ENCODE data around the gene ADCY5. TPM values are rescaled to one million over a fixed set of nuclear protein-coding genes. Genes with fewer than 3 reads are reported as not detected.

The ADCY5 gene
- total and polyA plus RNA-seq, 2 donors = 0.76 to 1.7 TPM

DNA sequence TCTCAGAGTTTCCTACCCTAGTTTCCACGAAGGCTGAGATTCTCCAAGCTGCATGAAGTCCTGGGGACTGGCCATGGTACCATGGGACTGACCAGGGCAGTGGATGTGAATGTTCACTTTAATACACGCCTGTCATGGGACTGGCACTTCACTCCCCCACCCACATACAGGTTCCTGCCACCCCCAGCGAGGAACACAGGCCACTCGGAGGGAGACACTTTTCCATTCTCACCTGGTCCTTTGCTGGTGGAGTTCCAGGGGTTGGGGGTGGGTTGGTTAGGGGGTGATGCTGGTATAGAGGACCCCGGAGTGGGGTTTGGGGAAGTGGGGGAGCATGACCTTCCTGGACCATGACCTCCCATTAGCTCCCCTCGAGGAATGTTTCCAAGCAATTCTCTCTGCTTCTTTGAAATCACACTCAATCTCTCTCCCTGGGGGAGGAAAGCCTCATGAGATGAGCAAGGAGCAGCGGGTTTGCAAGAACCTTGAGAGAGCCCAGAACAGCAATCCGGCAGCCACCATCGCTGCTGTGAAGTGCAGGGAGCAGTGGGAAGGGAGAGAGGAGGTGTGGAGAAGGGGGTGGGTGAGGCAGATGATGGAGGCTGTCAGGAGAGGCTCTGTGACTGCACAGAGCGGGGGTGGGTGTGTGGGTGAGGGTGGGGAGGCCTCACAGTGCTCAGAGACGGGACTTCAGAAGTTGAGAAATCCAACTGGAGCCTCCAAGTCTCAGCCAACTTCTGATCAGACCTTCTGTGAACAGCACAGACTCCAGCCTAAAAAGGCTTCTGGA is 69.7 kb downstream of the ADCY5 start:
- H3K27ac ChIP-seq (ENCODE audit: low read depth in 1 of 2, low read length in 1 of 2) = no peak overlapping the region
- H3K4me1 ChIP-seq (ENCODE audit: control insufficient read depth in 2 of 2, insufficient read depth in 2 of 2, low read length in 2 of 2) = peaks cover 0 to 6% of the 10 kb centered on the region in 2 donors

DNA sequence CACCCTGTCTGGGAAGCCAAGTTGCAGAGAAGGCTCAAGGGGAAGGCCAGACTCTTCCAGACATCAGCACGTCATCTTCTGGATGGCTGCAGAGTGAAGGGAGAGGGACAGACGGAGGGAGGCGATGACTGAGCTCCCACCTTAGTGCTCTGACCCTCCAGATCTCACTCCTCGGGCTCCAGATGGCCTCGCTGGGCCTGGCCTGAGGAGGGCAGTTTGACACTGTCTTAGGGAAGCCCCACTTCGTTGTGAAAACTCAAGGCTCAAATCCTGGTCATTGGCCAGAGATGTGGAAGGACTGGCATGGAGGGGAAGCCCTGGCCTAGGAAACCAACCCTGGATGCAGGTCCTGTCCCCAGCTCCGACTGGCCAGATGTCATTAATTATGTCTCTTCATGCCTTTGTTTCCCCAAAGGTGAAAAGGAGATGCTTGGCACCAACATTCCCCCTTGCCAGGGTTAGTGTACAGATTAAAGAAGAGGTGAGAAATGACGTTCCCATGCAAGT is 70.4 kb downstream of the ADCY5 start:
- no peaks in the 10 kb centered on the region for H3K27me3 ChIP-seq (ENCODE audit: control insufficient read depth in 2 of 2, insufficient read depth in 1 of 2, low read length in 1 of 2)
- WGBS = 93% methylated on average over 8 of the region's 8 CpGs
- H3K9me3 ChIP-seq (ENCODE audit: control insufficient read depth in 2 of 2, insufficient read depth in 1 of 2, low read length in 1 of 2) = no peaks in the 10 kb centered on the region
- H3K27ac ChIP-seq (ENCODE audit: low read depth in 1 of 2, low read length in 1 of 2) = no peak overlapping the region
- H3K36me3 ChIP-seq (ENCODE audit: control insufficient read depth in 2 of 2, insufficient read depth in 2 of 2, low read length in 1 of 2) = no peaks in the 10 kb centered on the region
- H3K4me3 ChIP-seq (ENCODE audit: low read length in 2 of 2) = no peak overlapping the region
- peaks cover 0 to 6% of the 10 kb centered on the region in 2 donors for H3K4me1 ChIP-seq (ENCODE audit: control insufficient read depth in 2 of 2, insufficient read depth in 2 of 2, low read length in 2 of 2)
- DNase-seq (ENCODE audit: low read depth in 6 of 9, low spot score in 9 of 9) = no peak

More for the DNA sequence above, 69.7 kb downstream of the ADCY5 start:
- Histone ChIP-seq H3K4me3 (ENCODE audit: low read length in 2 of 2) (no peak overlapping the region), H3K36me3 (ENCODE audit: control insufficient read depth in 2 of 2, insufficient read depth in 2 of 2, low read length in 1 of 2) (no peaks in the 10 kb centered on the region), H3K27me3 (ENCODE audit: control insufficient read depth in 2 of 2, insufficient read depth in 1 of 2, low read length in 1 of 2) (no peaks in the 10 kb centered on the region), H3K9me3 (ENCODE audit: control insufficient read depth in 2 of 2, insufficient read depth in 1 of 2, low read length in 1 of 2) (no peaks in the 10 kb centered on the region)
- 93% methylated on average over 11 of the region's 11 CpGs for WGBS
- no peak for DNase-seq (ENCODE audit: low read depth in 6 of 9, low spot score in 9 of 9)

DNA sequence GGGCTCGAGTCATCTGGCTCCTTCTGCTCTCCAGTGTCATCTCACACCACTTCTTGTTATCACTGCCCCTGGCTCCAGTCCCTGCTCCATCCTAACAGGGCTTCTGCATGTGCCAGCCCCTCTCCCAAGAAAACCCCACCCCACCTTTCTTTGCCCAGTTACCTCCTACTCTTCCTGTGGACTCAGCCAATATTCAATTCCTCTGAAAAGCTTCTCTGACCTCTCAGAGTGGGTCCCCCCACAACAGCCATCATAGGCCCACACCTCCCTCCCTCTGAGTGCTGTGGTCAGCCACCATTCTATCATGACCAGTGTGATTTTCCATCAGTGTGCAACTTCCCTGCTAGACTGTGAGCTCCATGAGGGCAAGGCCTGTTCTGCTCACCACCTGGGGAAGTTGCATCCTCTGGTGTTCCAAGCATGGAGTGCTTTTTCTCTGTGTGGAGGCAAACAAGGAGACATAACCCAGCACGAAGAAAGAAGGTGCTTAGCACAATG is 71.6 kb downstream of the ADCY5 start:
- Histone ChIP-seq H3K27ac (ENCODE audit: low read depth in 1 of 2, low read length in 1 of 2) (peak overlapping the region in 1 of 2 donors; percentile 41), H3K4me1 (ENCODE audit: control insufficient read depth in 2 of 2, insufficient read depth in 2 of 2, low read length in 2 of 2) (peaks cover 0 to 9% of the 10 kb centered on the region in 2 donors), H3K4me3 (ENCODE audit: low read length in 2 of 2) (no peak overlapping the region), H3K36me3 (ENCODE audit: control insufficient read depth in 2 of 2, insufficient read depth in 2 of 2, low read length in 1 of 2) (no peaks in the 10 kb centered on the region), H3K27me3 (ENCODE audit: control insufficient read depth in 2 of 2, insufficient read depth in 1 of 2, low read length in 1 of 2) (peaks cover 0 to 3% of the 10 kb centered on the region in 2 donors), H3K9me3 (ENCODE audit: control insufficient read depth in 2 of 2, insufficient read depth in 1 of 2, low read length in 1 of 2) (no peaks in the 10 kb centered on the region)
- DNase-seq (ENCODE audit: low read depth in 6 of 9, low spot score in 9 of 9) = no peak
- 78% methylated on average over 2 of the region's 2 CpGs for WGBS

DNA sequence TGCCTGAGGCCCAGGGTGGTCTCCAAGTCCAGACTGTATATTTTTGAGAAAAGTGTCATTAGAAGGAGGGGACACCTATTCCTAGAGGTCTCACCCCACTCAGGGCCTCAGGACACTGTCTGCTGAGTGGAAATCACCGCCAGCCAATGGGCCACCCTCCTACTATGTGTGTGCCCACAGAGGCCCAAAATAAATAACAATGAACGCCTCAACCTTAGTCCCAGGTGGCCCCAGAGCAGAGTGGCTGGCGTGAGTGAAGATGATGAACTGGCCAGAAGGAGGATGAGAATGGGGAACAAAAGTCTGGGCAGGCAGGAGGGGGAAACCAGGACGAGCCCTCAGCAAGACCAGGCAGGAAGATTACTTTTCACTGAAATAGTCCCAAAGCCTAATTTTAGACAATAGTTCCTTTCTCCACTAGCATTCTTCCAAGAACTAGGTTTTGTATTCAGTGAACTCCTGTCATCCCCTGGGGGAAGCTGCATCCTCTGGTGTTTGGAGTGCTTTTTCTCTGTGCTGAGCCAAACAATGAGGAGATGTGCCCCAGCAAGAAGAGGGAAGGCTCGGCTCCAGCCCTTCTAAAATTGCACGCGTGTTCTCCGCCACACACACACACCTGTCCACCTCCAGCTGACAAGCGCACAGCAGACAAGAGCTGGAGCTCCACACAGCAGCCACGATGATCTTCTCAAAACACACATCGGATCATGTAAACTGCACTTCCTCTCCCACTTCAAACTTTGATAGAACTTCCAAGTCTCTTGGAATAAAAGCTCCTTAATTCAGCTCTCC is 72.2 kb downstream of the ADCY5 start:
- H3K36me3 ChIP-seq (ENCODE audit: control insufficient read depth in 2 of 2, insufficient read depth in 2 of 2, low read length in 1 of 2) = no peaks in the 10 kb centered on the region
- no peak overlapping the region for H3K4me3 ChIP-seq (ENCODE audit: low read length in 2 of 2)
- H3K27me3 ChIP-seq (ENCODE audit: control insufficient read depth in 2 of 2, insufficient read depth in 1 of 2, low read length in 1 of 2) = peaks cover 0 to 3% of the 10 kb centered on the region in 2 donors
- H3K4me1 ChIP-seq (ENCODE audit: control insufficient read depth in 2 of 2, insufficient read depth in 2 of 2, low read length in 2 of 2) = peaks cover 0 to 10% of the 10 kb centered on the region in 2 donors
- DNase-seq (ENCODE audit: low read depth in 6 of 9, low spot score in 9 of 9) = peak in 1 of 9 donors; percentile 20
- H3K27ac ChIP-seq (ENCODE audit: low read depth in 1 of 2, low read length in 1 of 2) = peak overlapping the region in 1 of 2 donors; percentile 37
- no peaks in the 10 kb centered on the region for H3K9me3 ChIP-seq (ENCODE audit: control insufficient read depth in 2 of 2, insufficient read depth in 1 of 2, low read length in 1 of 2)
- WGBS = 77% methylated on average over 11 of the region's 11 CpGs

DNA sequence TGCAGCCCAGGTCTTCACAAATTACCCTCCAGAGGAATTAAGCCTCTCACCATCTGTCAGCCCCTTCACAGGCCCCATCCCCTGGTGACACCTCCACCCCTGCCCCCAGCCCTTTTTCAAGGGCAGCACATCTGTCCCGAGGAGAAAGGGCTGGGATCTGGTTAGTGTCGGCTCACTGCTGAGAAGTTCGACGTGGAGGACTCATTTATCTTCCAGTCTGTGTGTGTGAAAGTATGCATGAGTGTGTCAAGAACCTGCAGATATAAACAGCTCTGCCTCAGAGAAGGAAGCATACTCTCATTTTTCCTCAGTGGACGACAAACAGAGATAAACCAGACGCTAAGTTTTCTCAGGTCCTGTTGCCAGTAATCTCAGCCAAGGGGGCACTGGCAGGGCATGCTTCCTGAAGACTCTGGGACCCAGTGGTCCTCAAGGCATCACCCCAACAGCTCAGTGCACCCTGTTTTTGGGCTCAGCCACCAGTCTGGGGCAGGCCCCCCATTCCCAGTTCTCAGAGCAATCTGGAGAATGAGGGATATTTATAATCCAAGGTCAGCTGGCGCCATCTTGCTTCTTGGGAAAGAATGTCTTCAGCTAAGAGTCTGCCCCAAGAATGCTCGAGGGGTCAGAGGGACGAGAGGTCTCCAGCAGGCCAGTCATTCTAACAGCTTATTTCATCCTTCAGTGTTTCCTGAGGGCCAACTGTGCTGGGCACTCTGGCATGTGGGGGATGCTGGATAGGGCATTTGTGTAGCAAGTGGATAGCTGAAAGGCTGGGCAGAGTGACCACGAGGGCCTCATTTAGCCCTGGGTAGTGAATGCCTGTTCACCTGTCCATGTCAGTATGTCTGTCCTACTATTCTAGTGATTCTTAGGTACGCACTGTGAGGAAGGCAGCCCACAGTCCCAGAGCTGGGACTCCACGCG is 73.6 kb downstream of the ADCY5 start:
- WGBS = 86% methylated on average over 13 of the region's 13 CpGs
- H3K4me3 ChIP-seq (ENCODE audit: low read length in 2 of 2) = no peak overlapping the region
- no peaks in the 10 kb centered on the region for H3K36me3 ChIP-seq (ENCODE audit: control insufficient read depth in 2 of 2, insufficient read depth in 2 of 2, low read length in 1 of 2)
- peaks cover 0 to 3% of the 10 kb centered on the region in 2 donors for H3K27me3 ChIP-seq (ENCODE audit: control insufficient read depth in 2 of 2, insufficient read depth in 1 of 2, low read length in 1 of 2)
- no peaks in the 10 kb centered on the region for H3K9me3 ChIP-seq (ENCODE audit: control insufficient read depth in 2 of 2, insufficient read depth in 1 of 2, low read length in 1 of 2)
- no peak for DNase-seq (ENCODE audit: low read depth in 6 of 9, low spot score in 9 of 9)
- H3K4me1 ChIP-seq (ENCODE audit: control insufficient read depth in 2 of 2, insufficient read depth in 2 of 2, low read length in 2 of 2) = peaks cover 0 to 12% of the 10 kb centered on the region in 2 donors
- H3K27ac ChIP-seq (ENCODE audit: low read depth in 1 of 2, low read length in 1 of 2) = no peak overlapping the region

DNA sequence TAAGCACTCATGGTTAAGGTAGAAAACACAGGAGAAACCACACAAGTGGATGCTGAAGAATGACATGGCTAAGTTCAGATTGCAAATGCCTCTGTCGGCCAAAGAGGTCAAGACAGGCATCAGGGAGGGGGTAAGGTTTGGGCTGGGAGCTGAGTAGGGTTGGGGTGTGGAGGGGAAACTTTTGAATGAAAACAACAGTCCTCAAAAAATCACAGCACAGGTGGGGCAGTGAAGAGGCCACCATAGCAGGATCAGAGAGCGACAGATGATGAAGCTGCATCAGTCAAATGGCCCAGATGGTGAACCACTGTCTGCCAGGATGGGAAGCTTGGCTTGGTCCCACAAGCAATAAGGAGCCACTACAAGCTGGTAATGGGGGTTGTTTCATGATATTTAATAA is 74.9 kb downstream of the ADCY5 start:
- Histone ChIP-seq H3K27ac (ENCODE audit: low read depth in 1 of 2, low read length in 1 of 2) (no peak overlapping the region), H3K4me3 (ENCODE audit: low read length in 2 of 2) (no peak overlapping the region), H3K36me3 (ENCODE audit: control insufficient read depth in 2 of 2, insufficient read depth in 2 of 2, low read length in 1 of 2) (no peaks in the 10 kb centered on the region), H3K9me3 (ENCODE audit: control insufficient read depth in 2 of 2, insufficient read depth in 1 of 2, low read length in 1 of 2) (no peaks in the 10 kb centered on the region), H3K4me1 (ENCODE audit: control insufficient read depth in 2 of 2, insufficient read depth in 2 of 2, low read length in 2 of 2) (peaks cover 0 to 12% of the 10 kb centered on the region in 2 donors), H3K27me3 (ENCODE audit: control insufficient read depth in 2 of 2, insufficient read depth in 1 of 2, low read length in 1 of 2) (peaks cover 0 to 3% of the 10 kb centered on the region in 2 donors)
- no peak for DNase-seq (ENCODE audit: low read depth in 6 of 9, low spot score in 9 of 9)
- WGBS = 93% methylated on average over 2 of the region's 2 CpGs

DNA sequence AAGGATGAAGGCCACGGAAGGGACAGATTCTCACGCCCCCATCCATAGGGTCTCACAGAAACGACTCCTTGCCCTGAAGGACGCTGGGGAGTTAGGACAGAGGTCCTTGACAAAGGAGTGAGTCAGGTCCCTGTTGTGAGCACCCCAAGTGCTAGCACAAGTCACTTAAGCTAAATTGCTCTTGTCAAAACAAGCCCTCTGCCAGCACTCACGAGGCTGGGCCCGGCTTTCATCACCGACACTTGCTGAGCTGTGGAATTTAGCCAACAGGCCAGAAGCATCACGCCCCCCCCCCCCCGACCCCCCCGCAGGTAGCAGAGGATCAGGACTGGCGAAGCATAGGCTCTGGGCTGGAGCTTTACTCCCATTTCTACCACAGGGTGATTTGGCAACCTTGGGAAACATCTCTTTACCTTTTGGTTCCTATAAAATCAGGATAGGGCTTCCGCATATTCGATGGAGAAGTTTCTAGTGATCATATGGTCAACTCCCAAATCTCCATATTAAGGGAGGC is 75.4 kb downstream of the ADCY5 start:
- DNase-seq (ENCODE audit: low read depth in 6 of 9, low spot score in 9 of 9) = no peak
- Histone ChIP-seq H3K36me3 (ENCODE audit: control insufficient read depth in 2 of 2, insufficient read depth in 2 of 2, low read length in 1 of 2) (no peaks in the 10 kb centered on the region), H3K4me3 (ENCODE audit: low read length in 2 of 2) (no peak overlapping the region), H3K9me3 (ENCODE audit: control insufficient read depth in 2 of 2, insufficient read depth in 1 of 2, low read length in 1 of 2) (no peaks in the 10 kb centered on the region), H3K27ac (ENCODE audit: low read depth in 1 of 2, low read length in 1 of 2) (no peak overlapping the region), H3K27me3 (ENCODE audit: control insufficient read depth in 2 of 2, insufficient read depth in 1 of 2, low read length in 1 of 2) (peaks cover 0 to 3% of the 10 kb centered on the region in 2 donors), H3K4me1 (ENCODE audit: control insufficient read depth in 2 of 2, insufficient read depth in 2 of 2, low read length in 2 of 2) (peaks cover 0 to 12% of the 10 kb centered on the region in 2 donors)
- 72% methylated on average over 13 of the region's 13 CpGs for WGBS

DNA sequence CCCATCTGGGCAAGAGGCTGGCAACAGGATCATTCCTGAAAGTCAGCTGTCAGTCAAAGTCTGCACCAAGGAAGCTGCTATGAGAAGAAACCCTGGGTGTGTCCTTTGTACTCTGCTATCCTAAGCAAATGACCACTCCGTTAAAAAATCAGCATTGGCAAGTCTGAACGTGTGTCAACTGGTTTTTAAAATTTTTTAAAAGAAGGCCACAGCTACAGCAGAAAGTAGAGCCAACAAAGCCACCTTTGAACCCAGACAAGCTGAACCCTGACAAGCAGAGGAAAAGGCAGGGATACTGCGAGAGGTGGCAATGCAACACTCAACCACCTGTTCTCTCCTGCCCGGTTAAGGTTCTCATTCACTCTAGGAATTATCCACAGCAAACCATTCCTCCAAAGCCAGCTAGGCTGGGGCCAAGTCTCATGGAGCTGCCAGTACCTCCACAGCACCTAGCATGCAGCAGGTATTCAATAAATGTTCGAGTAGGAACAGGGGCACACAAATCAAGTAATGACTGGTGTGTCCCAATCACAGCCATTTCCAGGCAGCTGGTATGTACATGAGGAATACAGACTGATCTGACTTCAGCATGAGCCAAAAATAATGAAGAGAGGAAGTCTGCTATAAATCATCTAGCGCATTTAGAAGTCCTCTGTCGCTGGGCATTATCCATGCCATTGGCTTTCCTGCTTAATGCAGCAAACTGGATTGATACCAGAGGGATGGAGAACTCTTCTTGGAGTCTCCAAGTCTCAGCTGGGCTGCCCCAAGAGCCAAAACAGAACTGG is 76.0 kb downstream of the ADCY5 start:
- WGBS = 71% methylated on average over 7 of the region's 7 CpGs
- DNase-seq (ENCODE audit: low read depth in 6 of 9, low spot score in 9 of 9) = no peak
- Histone ChIP-seq H3K36me3 (ENCODE audit: control insufficient read depth in 2 of 2, insufficient read depth in 2 of 2, low read length in 1 of 2) (no peaks in the 10 kb centered on the region), H3K4me1 (ENCODE audit: control insufficient read depth in 2 of 2, insufficient read depth in 2 of 2, low read length in 2 of 2) (peaks cover 0 to 12% of the 10 kb centered on the region in 2 donors), H3K27ac (ENCODE audit: low read depth in 1 of 2, low read length in 1 of 2) (no peak overlapping the region), H3K27me3 (ENCODE audit: control insufficient read depth in 2 of 2, insufficient read depth in 1 of 2, low read length in 1 of 2) (peaks cover 0 to 3% of the 10 kb centered on the region in 2 donors), H3K9me3 (ENCODE audit: control insufficient read depth in 2 of 2, insufficient read depth in 1 of 2, low read length in 1 of 2) (no peaks in the 10 kb centered on the region), H3K4me3 (ENCODE audit: low read length in 2 of 2) (no peak overlapping the region)
